ENCODE results near the gene TP53BP1.

TP53BP1 gene

DNA sequence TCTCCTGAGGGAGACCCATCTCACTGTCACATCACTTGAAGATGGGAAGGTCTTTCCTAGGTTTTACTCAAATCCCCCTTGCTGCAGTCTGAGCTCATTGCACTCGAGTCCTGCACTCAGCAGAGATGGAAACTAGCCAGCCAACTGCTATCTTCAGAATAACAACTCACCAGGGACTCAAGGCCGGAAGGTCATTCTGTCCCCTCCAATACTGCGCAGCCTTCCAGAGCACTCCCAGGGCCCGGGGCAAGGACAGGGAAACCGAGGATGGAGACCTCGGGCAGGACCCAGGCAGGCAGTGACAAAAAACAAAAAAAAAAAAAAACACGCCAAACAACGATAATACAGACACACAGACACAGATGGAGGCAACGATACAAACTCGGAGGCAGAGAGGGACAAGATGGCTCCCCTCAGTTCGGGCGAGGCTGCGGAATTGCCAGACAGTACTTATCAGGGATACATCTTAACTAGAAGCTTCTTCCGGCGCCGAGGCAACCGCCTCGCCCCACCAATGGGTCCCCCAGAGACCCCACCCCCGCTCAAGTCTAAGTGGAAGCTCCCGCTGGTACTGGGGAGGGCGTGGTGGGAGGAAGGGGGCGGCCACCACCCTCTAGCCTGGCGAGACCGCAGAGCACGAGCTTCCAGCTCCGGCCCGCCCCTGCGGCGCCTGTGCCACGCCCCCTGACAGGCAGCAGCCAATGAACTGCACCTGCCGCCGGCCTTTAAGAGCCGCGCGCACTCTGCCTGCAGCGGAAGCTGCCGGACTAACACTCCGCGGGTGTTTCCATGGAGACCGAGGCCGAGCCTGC lies 17.4 kb upstream of the TP53BP1 start:
- Histone ChIP-seq H3K79me2 (ENCODE audit: control insufficient read depth, low read length) (no peaks in the 10 kb centered on the region), H3K4me1 (ENCODE audit: control insufficient read depth, low read length) (peaks cover 19% of the 10 kb centered on the region), H3K36me3 (ENCODE audit: control insufficient read depth, low read length) (no peaks in the 10 kb centered on the region), H3K9me3 (ENCODE audit: control insufficient read depth, insufficient read depth, low read length) (no peaks in the 10 kb centered on the region), H3K9me2 (replicated peaks; ENCODE audit: control insufficient read depth, low read length) (no peaks in the 10 kb centered on the region), H3K27me3 (ENCODE audit: control insufficient read depth, low read length) (peaks cover 23% of the 10 kb centered on the region), H3K27ac (ENCODE audit: low read depth, low read length) (peak overlapping the region; percentile 35), H3K4me3 (ENCODE audit: low read length) (peak overlapping the region; percentile 86), H3F3A (ENCODE audit: control insufficient read depth, insufficient read depth) (no peaks in the 10 kb centered on the region), H3K4me2 (ENCODE audit: low read length) (peak overlapping the region; percentile 83), H4K20me1 (ENCODE audit: control insufficient read depth, insufficient read depth, low read depth, low read length) (peaks cover 5% of the 10 kb centered on the region; the same call in 1 of the 2 replicates)
- TF ChIP-seq EZH2phosphoT487 (IDR thresholded peaks at IDR 0.05; ENCODE audit: borderline replicate concordance, low read length) (no peak), CTCF (IDR thresholded peaks at IDR 0.05; ENCODE audit: low read depth, low read length, poor library complexity, severe bottlenecking) (peak; percentile 18)

- peak overlapping the region; percentile 83 for H3K4me2 ChIP-seq (ENCODE audit: low read length)
- no peak for TF ChIP-seq CTCF (IDR thresholded peaks at IDR 0.05; ENCODE audit: low read depth, low read length, poor library complexity, severe bottlenecking)
- H3K36me3 ChIP-seq (ENCODE audit: control insufficient read depth, low read length) = no peaks in the 10 kb centered on the region
- no peaks in the 10 kb centered on the region for H3K9me3 ChIP-seq (ENCODE audit: control insufficient read depth, insufficient read depth, low read length)
- H3K79me2 ChIP-seq (ENCODE audit: control insufficient read depth, low read length) = no peaks in the 10 kb centered on the region
- no peak overlapping the region for H3K27ac ChIP-seq (ENCODE audit: low read depth, low read length)
- H3K27me3 ChIP-seq (ENCODE audit: control insufficient read depth, low read length) = peaks cover 23% of the 10 kb centered on the region
- H4K20me1 ChIP-seq (ENCODE audit: control insufficient read depth, insufficient read depth, low read depth, low read length) = peaks cover 5% of the 10 kb centered on the region; the same call in 1 of the 2 replicates
- H3K4me3 ChIP-seq (ENCODE audit: low read length) = peak overlapping the region; percentile 86
- H3F3A ChIP-seq (ENCODE audit: control insufficient read depth, insufficient read depth) = no peaks in the 10 kb centered on the region
- H3K4me1 ChIP-seq (ENCODE audit: control insufficient read depth, low read length) = peaks cover 19% of the 10 kb centered on the region
- H3K9me2 ChIP-seq (replicated peaks; ENCODE audit: control insufficient read depth, low read length) = no peaks in the 10 kb centered on the region
Measured at GRCh38 chr15:43509660-43510199, 16.8 kb upstream of the TP53BP1 start.

- Histone ChIP-seq H3K4me1 (ENCODE audit: control insufficient read depth, low read length) (peaks cover 19% of the 10 kb centered on the region), H3K27ac (ENCODE audit: low read depth, low read length) (no peak overlapping the region), H3K9me2 (replicated peaks; ENCODE audit: control insufficient read depth, low read length) (no peaks in the 10 kb centered on the region), H3K36me3 (ENCODE audit: control insufficient read depth, low read length) (no peaks in the 10 kb centered on the region), H3K79me2 (ENCODE audit: control insufficient read depth, low read length) (no peaks in the 10 kb centered on the region), H3K4me2 (ENCODE audit: low read length) (peak overlapping the region; percentile 83; the same call in 1 of the 2 replicates), H3K9me3 (ENCODE audit: control insufficient read depth, insufficient read depth, low read length) (no peaks in the 10 kb centered on the region), H3K4me3 (ENCODE audit: low read length) (no peak overlapping the region), H3F3A (ENCODE audit: control insufficient read depth, insufficient read depth) (no peaks in the 10 kb centered on the region), H4K20me1 (ENCODE audit: control insufficient read depth, insufficient read depth, low read depth, low read length) (peaks cover 5% of the 10 kb centered on the region; the same call in 1 of the 2 replicates), H3K27me3 (ENCODE audit: control insufficient read depth, low read length) (peaks cover 23% of the 10 kb centered on the region)
- TF ChIP-seq CTCF (IDR thresholded peaks at IDR 0.05; ENCODE audit: low read depth, low read length, poor library complexity, severe bottlenecking) = no peak
- no peak for TF ChIP-seq EZH2phosphoT487 (IDR thresholded peaks at IDR 0.05; ENCODE audit: borderline replicate concordance, low read length)
Measured at GRCh38 chr15:43508991-43509659, 16.2 kb upstream of the TP53BP1 start.
